Stimulated activated naive CD8-positive, alpha-beta T cell treated with anti-CD3 and anti-CD28 coated beads, Interleukin-15, Interleukin-2, amounts not matched to agents 100 U/mL and 50 U/mL, for 24 hours (primary cell): ENCODE results near the gene TMEM158.

Source experiments
- ATAC-seq: fragments of 150-1000 bp; cut with Tn5 transposase; one replicate; pipeline ENCODE4 v1.10.0; 2021
- DNase-seq: peaks from one replicate; pipeline ENCODE4 v3.0.0; 2021

The TMEM158 gene

GRCh38 chr3:45232521-45232920, 6.4 kb upstream of the TMEM158 start:
- no peak for DNase-seq
- no peak for ATAC-seq

- DNase-seq (no peak), ATAC-seq (no peak)
Observed at GRCh38 chr3:45227946-45228345, 1.9 kb upstream of the TMEM158 start.

GRCh38 chr3:45227071-45227820, 1.2 kb upstream of the TMEM158 start:
- ATAC-seq = no peak

DNA sequence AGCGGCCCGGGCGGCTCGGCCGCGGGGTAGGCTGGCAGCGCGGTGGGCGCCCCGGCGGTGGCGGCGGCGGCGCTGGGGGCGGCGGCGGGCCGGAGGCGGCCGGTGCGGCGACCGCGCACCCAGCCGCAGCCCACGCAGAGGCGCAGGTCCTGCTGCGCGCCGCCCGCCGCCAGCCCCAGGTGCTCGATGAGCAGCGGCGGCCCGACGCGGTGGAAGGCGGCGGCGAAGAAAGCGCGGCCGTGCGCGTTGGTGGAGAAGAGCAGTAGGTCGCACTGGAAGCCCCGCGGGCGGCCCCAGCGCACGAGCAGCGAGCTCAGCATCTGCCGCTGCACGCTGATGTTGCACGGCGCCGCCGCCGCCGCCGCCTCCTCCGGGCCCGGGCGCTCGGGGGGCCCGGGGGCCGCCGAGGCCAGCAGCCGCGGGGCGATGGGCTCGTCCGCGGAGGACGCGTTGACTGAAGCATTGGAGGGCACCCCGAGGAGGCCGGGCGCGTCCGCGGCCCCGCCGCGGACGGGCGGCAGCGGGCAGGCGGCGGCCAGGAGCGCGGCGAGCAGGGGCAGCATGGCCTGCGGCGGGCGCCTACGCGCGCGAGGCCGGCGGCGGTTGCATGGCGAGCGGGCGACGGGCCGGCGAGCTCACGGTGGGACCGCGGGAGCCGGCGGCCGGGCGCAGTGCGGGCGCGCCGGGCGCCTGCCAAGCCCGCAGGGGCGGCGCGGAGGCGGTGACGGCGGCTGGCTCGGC, 452 bp downstream of the TMEM158 start:
- peak; percentile 29 for ATAC-seq
- DNase-seq = peak; percentile 44

More at GRCh38 chr3:45227071-45227820, 1.2 kb upstream of the TMEM158 start:
- DNase-seq = no peak

- DNase-seq = peak; percentile 47
Observed at GRCh38 chr3:45224824-45225464, 1.1 kb downstream of the TMEM158 start.

DNA sequence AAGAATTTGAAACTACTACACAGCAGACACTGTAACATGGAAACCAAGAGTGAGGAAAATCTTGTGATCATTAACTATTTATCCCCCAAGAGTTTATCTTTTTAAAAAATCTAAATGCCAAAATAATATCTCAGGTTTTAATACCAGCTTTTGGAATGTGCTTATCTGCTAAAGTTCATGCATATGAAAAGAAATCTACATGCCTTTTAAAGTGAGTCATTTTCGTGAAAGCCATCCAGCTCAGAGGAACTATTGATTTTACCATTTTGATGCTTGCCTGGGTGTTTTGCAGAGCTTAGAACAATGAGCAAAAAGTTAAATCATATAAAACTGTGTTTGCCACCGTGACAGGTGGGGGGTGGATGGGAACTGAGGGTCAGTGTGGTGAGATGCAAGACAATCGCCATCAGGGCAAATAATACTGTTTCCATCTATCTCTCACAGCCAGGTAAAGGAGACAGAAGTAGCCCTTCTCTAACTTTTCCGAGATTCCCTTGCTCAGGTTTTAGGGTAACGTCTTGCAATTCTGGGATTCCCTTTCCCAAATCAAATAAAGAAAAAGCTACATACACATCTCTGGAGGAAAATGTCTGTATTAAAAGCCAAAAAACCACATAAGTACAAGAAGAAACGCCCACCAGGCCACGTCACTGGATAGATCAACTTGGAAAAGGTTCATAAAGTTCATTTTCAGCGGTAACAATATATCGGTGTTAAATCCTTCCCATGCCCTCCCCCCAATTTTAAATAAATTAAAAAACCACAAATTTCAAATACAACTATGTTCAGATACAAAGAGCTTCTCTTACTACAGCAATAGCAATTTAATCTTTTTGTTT, 2.0 kb downstream of the TMEM158 start:
- ATAC-seq = no peak
- peak; percentile 42 for DNase-seq

More at GRCh38 chr3:45224824-45225464, 1.1 kb downstream of the TMEM158 start:
- ATAC-seq = peak; percentile 12

GRCh38 chr3:45219694-45220093, 6.4 kb downstream of the TMEM158 start:
- DNase-seq = no peak
- ATAC-seq = no peak

DNA sequence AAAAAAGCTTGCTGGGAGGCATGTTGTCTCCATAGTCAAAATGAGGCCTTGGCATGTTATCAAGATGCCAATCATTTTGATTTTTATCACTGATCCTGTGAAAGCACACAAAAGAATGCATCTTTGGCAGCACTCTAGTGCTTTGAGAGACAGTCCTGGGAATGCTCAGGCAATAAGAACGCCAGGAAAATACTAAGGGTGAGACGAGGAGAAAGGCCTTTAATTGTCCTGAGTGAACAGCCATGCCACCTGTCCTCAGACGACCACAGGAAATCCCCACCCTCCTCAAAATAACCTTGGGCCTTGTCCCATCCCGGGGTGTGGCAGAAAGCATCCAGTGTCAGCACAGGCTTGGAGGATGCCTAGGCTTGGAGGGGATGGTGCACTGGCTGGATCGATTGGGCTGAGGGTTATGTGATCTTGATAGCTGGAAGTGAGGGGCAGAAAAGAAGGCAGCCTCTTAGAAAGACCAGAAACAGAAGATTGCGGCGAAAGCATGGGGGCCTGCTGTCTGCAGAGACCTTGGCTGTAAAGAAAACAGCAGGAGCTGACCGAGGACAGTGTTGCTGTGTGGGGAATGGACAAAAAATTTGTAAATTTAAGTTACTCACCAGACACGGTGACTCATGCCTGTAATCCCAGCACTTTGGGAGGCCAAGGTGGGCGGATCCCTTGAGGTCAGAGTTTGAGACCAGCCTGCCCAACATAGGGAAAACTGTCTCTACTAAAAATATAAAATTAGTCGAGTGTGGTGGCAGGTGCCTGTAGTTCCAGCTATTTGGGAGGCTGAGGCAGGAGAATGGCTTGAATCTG, 7.3 kb downstream of the TMEM158 start:
- no peak for ATAC-seq
- no peak for DNase-seq

- DNase-seq (no peak), ATAC-seq (no peak)
Observed at GRCh38 chr3:45216021-45216609, 10.0 kb downstream of the TMEM158 start.

GRCh38 chr3:45215466-45215865, 10.6 kb downstream of the TMEM158 start:
- ATAC-seq (no peak), DNase-seq (no peak)

DNA sequence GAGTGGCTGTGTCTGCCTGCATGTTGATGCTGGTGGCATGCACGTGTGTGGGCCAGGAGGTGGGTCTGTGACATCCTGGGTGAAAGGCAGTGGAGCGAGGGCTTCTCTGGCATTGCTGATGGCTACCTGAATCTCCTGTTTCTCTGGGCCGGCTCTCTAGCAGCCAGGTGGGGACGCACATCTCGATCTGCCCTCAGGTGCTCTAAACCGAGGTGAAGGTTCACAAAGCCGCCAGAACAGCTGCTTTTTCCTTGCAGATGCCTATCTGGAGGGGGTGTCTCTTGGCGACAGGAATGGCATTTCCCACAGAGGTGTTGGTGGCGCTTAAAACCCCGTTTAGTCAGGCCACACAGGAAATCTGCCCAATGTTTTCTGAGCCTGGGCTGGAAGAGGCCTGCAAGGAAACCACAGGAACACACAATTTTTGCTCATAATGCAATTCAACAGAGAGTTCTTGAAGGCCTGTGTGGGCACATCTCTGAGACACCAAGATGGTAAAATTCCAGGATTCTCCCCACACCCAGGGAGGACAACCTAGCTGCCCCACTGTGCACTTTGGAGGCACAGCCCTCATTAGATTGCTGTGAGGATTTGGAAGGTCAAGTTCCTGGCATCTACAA, 11.9 kb downstream of the TMEM158 start:
- ATAC-seq = no peak
- DNase-seq = no peak

DNA sequence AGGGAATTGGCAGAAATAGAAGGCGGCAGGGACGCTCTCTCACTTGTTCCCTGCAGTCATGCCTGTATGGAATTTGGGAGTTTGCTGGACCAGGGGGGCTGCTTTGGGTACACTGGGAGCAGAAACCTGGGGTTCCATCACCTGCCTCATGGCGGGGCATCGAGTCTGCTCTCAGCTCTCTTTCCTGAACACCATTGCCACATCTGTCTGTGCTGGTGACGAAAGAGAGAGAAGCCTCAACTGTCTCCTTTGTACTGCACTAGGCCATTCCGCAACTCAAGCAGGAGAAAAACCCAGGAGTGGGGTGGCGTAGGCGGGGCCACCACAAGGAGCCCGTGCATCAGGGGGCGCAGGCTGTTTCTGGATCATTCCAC, 14.0 kb downstream of the TMEM158 start:
- ATAC-seq = no peak

DNA sequence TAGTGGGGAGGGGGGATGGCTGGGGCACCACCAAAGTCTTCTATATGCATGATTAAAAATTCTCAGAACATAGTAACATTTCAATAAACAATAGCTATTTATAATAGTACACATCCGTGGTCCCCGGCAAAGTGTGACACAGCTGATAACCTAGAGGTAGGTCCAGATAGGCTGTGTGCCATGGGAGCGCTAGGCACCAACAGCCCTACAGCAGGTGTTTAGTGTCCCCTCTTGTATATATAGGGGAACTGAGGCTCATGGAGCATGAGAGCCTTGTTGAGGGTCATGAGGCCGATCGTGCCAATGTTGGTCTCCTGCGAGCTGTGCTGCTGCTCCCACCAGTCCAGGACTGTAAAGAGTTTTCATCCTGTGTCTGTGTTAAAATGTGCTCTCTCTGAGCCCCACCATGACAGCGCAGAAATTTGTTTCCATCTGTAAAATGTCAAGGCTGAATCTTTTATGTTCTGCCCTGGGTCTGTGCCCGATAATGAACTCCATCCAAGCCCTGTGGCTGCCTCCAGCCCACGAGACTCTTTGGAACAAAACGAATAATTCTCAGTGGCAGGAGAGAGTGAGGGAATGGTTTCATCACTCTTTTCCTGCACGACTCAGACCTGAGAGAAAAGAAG, 14.5 kb downstream of the TMEM158 start:
- ATAC-seq (no peak), DNase-seq (no peak)

More for the DNA sequence above, 14.0 kb downstream of the TMEM158 start:
- no peak for DNase-seq

DNA sequence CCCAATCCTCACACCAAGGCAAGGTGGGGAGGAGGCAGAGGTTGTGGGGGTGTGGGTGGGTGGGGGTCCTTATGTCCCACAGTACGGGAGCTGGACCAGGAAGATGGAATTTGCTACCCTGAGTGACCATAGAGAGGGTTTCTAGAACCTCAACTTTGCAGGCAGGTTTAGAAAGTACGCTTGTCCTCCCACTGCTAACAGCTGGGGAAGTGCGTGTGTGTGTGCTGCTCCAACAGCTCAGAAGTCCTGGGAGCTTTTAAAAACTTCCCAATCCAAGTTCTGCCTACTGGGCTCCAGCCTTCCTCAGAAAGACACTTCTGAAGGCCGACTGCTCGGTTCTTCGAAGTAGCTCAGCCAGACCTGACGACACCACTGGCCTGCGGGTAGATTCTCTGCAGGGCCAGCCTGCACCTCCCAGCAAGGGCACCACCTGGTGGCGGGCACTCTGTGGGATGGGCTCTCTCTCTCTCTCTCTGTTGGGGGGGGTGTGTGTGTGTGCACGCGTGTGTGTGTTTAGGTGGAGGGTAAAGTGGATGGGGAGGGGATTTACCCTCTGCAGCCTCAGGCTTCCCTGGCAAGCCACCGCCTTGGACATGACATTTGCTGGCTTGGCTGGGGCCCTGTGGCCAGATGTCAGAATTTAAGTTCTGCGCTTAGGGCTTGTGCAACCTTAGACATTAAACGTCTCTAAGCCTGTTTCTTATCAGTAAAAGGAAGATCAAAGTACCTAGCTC, 15.6 kb downstream of the TMEM158 start:
- ATAC-seq (peak; percentile 91), DNase-seq (peak; percentile 86)

- DNase-seq (no peak), ATAC-seq (no peak)
Observed at GRCh38 chr3:45209526-45209925, 16.6 kb downstream of the TMEM158 start.

DNA sequence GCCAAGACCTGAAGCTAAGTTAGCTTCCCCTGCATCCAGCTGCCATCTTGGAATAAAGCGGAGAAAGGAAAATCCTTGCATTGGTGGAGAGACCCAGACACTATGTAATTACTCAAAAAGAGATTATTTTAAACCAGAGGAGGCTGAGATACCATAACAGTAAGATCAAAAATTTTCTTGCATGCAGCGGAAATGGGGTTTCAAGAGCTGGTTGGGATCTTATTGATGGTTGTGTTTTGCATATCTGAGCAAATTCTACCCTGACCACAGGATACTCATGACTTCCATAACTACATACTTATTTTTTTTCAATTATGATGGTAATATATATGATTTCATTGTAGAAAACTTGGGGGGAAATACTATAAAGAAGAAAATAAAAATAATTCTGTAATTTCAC, 17.5 kb downstream of the TMEM158 start:
- ATAC-seq = peak; percentile 51
- no peak for DNase-seq

- no peak for ATAC-seq
- no peak for DNase-seq
Observed at GRCh38 chr3:45207446-45207845, 18.6 kb downstream of the TMEM158 start.

- DNase-seq = no peak
- no peak for ATAC-seq
Observed at GRCh38 chr3:45205126-45205525, 21.0 kb downstream of the TMEM158 start.

GRCh38 chr3:45204136-45204535, 22.0 kb downstream of the TMEM158 start:
- ATAC-seq (no peak), DNase-seq (no peak)
